Heart left ventricle (tissue), 13 donors: ENCODE measurements around the gene MBLAC2.

ENCODE experiments used
- POLR2A ChIP-seq, 2 donors: fragments of 450-650 bp; IDR thresholded peaks; one replicate each; pipeline ENCODE4 v1.6.1; 2017; ENCODE audit warnings: antibody characterized with exemption in 2 of 2, mild to moderate bottlenecking in 2 of 2, moderate library complexity in 2 of 2
- TF ChIP-seq, protein P1 (sequence below), 12 donors: fragments of 200-600 bp; sonication (generic) in 4 of 12; IDR thresholded peaks; one replicate each; pipeline versions ENCODE4 v1.5.0 to v1.8.0; 2018 to 2022; ENCODE audit warnings: antibody characterized with exemption in 12 of 12, mild to moderate bottlenecking in 5 of 12
- donor health status: ischemic (EF 13 %, LVEDD 7.1; RV severe dilation, severe dysfunction).
- donor health status: DM: no; HTN: yes; CAD: no.
- donor health status: DM: no; HTN: no; CAD: no.
- donor health status: ischemic (EF 25% LVEDD 6.9; RV normal size, moderate dysfunction).
- donor health status: ischemic (EF 25% LVEDD 5.7; RV mildly dilated, moderate dysfunction).
- donor health status: ischemic (EF 35%, LVEDD 5.7; RV mildly dilated, moderate dysfunction).
- donor health status: nonischemic (EF 11% LVEDD 7.7; RV severe dilation, severe dysfunction).
- donor health status: DM: yes; HTN: yes; CAD: no.
- donor health status: PGD.
- donor health status: ischemic (EF 29% LVEDD 5.4; RV normal size, mild dysfunction).
- donor health status: nonischemic (EF 23%, LVEDD 6.1; RV moderate dilation, normal function).

GRCh38 chr5:90408571-90409317 is 65.8 kb downstream of the MBLAC2 start:
- TF ChIP-seq, protein P1, sequence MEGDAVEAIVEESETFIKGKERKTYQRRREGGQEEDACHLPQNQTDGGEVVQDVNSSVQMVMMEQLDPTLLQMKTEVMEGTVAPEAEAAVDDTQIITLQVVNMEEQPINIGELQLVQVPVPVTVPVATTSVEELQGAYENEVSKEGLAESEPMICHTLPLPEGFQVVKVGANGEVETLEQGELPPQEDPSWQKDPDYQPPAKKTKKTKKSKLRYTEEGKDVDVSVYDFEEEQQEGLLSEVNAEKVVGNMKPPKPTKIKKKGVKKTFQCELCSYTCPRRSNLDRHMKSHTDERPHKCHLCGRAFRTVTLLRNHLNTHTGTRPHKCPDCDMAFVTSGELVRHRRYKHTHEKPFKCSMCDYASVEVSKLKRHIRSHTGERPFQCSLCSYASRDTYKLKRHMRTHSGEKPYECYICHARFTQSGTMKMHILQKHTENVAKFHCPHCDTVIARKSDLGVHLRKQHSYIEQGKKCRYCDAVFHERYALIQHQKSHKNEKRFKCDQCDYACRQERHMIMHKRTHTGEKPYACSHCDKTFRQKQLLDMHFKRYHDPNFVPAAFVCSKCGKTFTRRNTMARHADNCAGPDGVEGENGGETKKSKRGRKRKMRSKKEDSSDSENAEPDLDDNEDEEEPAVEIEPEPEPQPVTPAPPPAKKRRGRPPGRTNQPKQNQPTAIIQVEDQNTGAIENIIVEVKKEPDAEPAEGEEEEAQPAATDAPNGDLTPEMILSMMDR (IDR thresholded peaks at IDR 0.05) = no peak
- no peak for TF ChIP-seq POLR2A (IDR thresholded peaks at IDR 0.05)
